GM12878 (cell line): Measurements from ENCODE around the gene SAMD3.

ENCODE experiments used
- BCL11A ChIP-seq: IDR thresholded peaks from 2 replicates; pipeline ENCODE4 v1.6.1; 2011; ENCODE audit warnings: low read depth, low read length
- BCL3 ChIP-seq: IDR thresholded peaks from 2 replicates; pipeline ENCODE4 v1.6.1; 2011; ENCODE audit warnings: borderline replicate concordance, low read depth, mild to moderate bottlenecking, moderate library complexity, low read length; ENCODE audit not compliant: insufficient read depth, poor library complexity, severe bottlenecking
- BRCA1 ChIP-seq: IDR thresholded peaks from 2 replicates; pipeline ENCODE4 v1.6.1; 2011; ENCODE audit warnings: low read depth, low read length, improper control_type of control experiment
- CTCF ChIP-seq, 3 experiments: IDR thresholded peaks in 2 of 3; conservative IDR thresholded peaks in 1 of 3; 2 replicates each; pipeline ENCODE4 v1.5.1; 2011; ENCODE audit warnings: low read depth in 3 of 3, low read length in 3 of 3, mild to moderate bottlenecking in 3 of 3, control low read depth in 2 of 3, moderate library complexity in 2 of 3, inconsistent platforms in 1 of 3, mixed read lengths in 1 of 3; ENCODE audit not compliant: control insufficient read depth in 2 of 3, insufficient read depth in 1 of 3; ENCODE audit errors: extremely low read depth in 1 of 3
- E2F4 ChIP-seq: IDR thresholded peaks from 2 replicates; pipeline ENCODE4 v1.6.1; 2012; ENCODE audit warnings: low read depth, low read length, improper control_type of control experiment
- SP1 ChIP-seq: IDR thresholded peaks from one replicate; pipeline ENCODE4 v1.6.1; 2011; ENCODE audit warnings: low read depth, low read length

GRCh38 chr6:130167655-130168054 lies 55.1 kb downstream of the SAMD3 start:
- TF ChIP-seq E2F4 (no peak), CTCF (IDR thresholded peaks at IDR 0.05 in 2 of 3, conservative IDR thresholded peaks at IDR 0.05 in 1 of 3; ENCODE audit: control insufficient read depth in 2 of 3, extremely low read depth in 1 of 3, insufficient read depth in 1 of 3, low read depth in 3 of 3, low read length in 3 of 3) (no peak), BCL3 (no peak), SP1 (no peak), BRCA1 (no peak), BCL11A (no peak)
